ENCODE measurements around the gene TAF1C.
"Not testable (repeated sequence)": the region's sequence is repeated elsewhere in the genome, so short reads cannot be mapped to it uniquely, and the experiment has no call there.

The TAF1C gene

DNA sequence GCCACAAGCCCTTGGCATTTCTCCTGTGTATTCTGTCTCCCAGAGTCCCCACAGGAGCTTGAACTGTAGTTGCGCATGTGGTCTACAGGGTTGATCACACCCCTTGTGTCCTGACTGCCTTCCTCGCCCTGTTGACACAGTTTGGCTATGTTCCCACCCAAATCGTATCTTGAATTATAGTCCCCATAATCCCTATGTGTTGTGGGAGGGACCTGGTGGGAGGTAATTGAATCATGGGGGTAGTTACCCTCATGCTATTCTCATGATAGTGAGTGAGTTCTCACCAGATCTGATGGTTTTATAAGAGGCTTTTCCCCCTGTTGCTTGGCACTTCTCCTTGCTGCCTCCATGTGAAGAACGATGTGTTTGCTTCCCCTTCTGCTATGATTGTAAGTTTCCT lies 25.3 kb upstream of the TAF1C start:
- DNase-seq (ENCODE audit: low spot score): no peak

DNA sequence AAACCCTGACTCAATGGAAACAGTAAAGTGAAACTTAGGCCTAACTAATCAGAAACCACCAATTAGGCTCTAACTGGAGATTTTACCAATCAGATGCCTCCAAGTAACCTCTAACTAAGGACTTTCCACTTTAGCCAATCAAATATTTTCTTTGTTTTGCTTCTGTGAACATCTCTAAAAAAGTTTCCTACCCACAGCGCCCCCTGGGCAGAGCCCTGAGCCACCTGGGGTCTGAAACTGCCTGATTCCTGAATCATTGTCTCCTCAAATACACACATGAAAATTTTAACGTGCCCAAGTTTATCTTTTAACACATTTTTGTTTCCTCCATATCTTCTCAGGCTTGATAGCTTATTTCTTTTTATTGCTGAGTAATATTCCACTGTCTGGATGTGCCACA lies 23.1 kb upstream of the TAF1C start:
- no peak for DNase-seq (ENCODE audit: low spot score)

DNA sequence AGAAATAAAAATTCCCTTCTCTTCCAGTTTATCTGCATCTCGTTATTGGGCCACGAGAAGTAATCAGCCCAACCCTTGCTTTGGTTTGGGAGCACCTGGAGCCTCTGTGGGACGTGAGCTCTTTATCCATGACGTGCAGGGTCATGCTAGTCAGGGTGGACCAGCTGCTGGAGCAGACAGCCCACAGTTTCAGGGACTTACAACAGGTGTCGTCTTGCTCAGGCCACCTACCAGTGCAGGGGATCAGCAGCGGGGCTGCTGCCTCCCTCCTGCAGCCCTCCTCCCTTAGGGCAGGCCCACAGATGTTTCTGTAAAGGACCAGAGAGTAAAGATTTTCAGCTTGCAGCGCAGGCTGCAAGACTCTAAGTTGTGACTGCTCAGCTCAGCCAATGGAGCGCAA lies 21.0 kb upstream of the TAF1C start:
- no peak for DNase-seq (ENCODE audit: low spot score)

DNA sequence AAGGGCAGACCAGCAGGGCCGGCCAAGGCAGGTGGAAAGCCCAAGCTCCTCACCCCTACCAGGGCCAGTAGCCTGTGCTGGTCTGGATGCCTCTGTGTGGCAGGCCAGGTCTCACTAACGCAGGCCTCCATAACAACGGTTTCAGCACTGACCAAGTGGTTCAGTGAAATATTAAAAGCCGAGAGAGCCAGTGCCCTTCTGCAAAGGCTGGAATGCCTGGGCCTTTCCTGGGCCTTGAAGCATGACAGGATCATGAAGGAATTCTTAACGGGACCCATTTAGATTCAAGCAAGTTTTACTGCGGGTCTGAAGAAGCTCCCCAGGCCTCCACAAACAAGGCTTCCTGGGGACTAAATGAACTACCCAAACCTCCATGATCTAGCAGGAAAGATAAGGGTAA lies 20.4 kb upstream of the TAF1C start:
- DNase-seq (ENCODE audit: low spot score): no peak

DNA sequence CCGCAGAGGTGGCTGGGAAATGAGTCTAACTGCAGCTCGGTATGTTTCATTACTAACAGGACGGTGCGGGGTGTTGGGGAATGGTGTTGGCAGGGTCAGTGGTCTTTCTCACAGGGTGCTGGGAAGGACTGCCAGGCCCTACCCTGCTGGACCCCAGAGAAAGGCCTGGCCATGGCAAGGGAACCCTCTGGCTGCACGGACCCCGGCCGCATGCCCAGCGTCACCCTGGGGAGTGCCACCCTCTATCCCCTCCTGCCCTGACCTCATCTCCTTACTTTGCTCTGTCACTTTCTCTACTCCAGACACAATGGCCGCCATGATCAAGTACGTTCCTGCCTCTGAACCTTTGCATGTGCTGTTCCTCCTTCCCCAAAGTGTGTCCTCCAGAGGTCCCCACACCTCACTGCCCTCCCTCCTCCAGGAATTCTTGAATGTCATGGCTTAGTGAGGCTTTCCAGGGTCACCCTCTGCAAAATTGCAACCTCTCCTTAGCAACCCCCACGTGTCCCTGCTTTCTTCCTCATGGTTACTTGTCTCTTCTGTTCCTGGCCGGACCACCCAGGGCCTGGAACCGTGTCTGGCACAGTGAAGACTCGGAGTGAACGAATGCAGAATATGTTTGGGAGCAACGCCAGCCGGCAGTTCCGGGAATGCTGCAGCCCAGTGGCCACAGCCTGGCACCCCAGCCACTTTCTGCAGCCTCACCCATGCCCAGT lies 19.3 kb upstream of the TAF1C start:
- DNase-seq (ENCODE audit: low spot score): no peak

DNA sequence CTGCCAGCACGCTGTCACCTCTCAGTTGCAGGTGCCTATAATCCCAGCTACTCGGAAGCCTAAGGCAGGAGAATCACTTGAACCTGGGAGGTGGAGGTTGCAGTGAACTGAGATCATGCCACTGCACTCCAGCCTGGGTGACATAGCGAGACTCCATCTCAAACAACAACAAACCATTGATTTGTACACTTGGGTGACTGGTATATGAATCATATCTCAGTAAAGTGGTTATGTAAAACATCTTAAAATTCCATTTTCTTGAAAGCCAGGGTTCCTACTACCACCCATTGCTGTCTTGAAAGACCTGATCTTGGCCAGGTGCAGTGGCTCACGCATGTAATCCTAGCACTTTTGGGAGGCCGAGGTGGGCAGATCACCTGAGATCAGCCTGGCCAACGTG lies 18.3 kb upstream of the TAF1C start:
- DNase-seq (ENCODE audit: low spot score): not testable (repeated sequence)

DNA sequence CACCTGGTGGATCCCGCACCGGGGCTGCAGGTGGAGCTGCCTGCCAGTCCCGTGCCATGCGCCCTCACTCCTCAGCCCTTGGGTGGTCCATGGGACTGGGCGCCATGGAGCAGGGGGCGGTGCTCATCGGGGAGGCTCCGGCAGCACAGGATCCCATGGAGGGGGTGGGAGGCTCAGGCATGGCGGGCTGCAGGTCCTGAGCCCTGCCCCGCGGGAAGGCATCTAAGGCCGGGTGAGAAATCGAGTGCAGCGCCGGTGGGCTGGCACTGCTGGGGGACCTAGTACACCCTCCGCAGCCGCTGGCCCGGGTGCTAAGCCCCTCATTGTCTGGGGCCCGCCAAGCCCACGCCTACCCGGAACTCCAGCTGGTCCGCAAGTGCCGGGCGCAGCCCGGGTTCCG lies 17.7 kb upstream of the TAF1C start:
- not testable (repeated sequence) for DNase-seq (ENCODE audit: low spot score)

DNA sequence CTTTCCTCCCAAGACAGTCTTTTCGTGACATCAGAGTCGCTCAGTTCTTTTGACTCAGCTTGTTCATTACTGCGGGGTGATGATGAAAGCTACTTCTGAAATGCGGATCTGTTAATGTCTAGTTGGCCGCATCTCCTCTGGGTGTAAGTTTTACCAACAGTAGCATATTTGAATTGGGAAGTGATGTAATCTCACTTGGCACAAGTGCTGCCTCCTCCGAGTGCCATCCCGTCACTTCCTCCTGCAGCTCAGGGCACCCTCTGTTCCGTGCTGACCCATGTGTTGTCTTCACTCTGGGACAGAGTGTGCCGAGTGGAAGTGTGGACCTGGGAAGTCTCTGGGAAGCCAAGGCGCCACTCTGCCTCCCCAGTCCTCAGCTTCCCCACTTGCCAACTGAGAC lies 13.0 kb upstream of the TAF1C start:
- DNase-seq (ENCODE audit: low spot score): no peak

DNA sequence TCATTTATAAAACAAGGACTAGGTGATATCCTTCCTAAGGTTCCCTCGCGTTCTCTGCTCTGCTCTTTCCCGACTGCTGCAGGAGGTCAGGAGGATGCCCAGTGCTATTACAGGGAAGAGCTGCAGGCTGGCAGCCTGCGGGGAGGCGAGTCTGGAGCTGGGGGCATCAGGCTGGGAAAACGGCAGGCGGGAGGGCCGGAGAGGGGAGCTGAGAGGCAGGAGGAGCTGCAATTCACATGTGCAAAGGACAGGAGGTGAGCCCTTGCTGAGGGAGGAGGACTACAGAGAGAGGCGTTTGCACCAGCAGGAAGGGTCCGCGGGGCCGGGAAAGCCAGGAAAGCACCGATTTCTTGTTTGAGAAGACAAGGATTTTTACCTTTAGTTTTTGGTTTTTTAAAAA lies 12.2 kb upstream of the TAF1C start:
- no peak for DNase-seq (ENCODE audit: low spot score)

DNA sequence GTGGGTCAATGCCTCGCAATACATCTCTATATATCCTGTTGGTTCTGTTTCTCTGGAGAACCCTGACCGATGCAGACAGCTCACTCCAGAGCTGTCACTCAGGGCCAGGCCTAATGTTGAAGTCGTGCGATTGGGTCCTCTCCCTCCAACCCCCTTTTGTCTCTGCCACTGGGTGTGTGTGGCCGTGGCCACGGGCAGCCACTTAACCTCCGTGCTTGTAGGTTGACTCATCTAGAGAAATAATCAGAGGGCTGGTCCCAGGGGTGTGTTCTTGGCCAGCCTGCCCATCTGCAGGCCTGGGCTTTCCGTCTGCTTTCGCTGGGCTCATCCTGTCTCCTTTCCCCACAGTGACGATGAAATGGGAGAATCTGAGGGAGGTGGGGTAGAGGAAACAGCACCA lies 11.5 kb upstream of the TAF1C start:
- no peak for DNase-seq (ENCODE audit: low spot score)

DNA sequence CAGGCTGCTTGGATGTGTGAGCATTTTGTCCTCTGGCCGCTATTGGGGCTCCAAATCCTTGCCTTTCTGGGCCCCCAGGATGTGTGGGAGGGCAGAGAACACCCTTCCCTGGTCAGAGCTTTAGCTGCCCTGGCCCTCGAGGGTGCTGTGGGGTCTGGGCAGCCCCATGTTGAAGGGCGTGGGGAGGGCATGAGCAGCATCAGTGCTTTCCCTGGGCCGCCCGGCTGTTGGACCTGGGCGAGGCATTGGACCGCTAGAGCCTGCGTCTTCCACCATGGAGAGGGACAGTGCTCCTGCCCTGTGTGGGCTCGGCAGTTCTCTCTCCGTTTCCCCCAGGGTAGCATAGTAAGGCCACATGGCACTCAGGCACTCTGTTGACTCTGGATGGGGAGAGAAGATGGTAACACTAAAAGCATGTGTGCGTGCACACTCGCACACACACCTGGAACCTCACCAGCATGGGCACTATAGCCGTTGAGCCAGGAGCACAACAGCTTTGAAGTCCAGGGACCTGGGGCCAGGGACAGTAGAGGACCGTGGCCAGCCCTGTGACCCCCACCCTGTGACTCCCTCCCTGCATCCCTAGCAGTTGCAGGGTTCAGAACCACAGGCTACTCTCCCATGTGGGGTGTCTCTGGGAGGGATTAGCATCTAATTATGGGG lies 10.7 kb upstream of the TAF1C start:
- DNase-seq (ENCODE audit: low spot score): no peak

DNA sequence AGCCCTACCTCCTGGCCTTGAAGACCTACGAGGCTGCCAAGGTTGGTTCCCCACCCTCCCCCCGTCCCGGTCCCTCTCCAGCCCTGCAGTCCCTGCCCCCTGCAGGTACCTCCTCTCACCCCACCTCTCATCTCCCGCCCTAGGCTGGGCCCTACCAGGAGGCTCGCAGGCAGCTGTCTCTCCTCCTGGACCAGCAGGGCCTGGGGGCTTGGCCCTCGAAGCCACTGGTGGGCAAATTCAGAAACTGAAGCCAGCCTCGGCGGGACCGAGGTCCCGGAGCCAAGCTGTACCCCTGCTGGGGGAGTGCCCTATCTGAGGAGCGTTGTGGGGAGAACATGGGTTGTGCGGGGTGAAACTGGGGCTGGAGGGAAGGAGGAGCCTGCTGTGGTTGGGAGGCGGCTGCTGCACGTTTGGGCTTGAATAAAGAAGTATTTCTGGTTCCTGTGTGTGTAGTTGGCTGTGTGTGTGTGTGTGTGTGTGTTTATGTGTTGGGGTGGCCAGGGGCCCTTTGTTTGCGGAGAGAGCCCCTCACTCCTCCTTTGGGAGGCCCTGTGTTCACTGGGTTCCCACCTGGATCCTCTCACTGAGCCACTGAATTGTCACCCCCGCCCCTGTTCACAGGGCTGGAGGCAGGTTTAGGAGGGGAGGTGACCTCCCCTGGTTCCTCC lies 10.0 kb upstream of the TAF1C start:
- no peak for DNase-seq (ENCODE audit: low spot score)

DNA sequence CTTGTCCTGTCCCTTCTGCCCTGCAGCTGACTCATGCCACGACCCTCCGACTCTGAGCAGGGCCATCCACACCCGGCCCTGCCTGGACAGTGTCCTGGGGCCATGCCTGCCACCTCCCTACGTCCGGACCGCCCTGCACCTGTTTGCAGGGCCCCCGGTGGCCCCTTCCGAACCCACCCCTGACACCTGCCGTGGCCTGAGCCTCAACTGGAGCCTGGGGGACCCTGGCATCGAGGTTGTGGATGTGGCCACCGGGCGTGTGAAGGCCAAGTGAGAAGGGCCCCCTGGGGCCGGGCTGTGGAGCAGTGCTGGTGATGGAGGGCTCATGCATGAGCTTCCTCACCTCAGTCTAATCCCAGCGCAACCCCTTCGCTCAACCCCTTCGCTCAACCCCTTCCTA lies 9.2 kb upstream of the TAF1C start:
- no peak for DNase-seq (ENCODE audit: low spot score)

DNA sequence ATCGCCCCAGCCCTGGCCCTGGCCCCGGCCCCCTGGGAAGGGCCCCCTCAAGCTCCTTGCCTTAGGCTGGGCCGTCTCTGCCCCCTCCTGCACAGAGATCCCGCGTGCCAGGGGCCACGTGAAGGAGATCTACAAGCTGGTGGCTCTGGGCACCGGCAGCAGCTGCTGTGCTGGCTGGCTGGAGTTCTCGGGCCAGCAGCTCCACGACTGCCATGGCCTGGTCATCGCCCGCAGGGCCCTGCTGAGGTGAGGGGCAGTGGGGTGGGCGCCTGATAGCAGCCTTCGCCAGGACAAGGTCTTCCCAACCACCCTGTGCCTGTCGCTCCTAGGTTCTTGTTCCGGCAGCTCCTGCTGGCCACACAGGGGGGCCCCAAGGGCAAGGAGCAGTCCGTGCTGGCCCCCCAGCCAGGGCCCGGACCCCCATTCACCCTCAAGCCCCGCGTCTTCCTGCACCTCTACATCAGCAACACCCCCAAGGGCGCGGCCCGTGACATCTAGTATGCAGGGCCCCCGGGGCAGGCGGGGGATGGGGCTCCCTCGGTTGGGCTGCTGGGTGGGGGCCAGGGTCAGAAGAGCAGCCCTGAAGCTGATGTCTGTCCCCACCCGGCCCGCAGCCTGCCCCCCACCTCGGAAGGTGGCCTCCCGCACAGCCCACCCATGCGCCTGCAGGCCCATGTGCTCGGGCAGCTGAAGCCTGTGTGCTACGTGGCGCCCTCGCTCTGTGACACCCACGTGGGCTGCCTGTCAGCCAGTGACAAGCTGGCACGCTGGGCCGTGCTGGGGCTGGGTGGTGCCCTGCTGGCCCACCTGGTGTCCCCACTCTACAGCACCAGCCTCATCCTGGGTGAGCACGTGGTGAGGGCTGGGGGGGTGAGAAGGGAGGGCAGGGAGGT lies 8.6 kb upstream of the TAF1C start:
- no peak for DNase-seq (ENCODE audit: low spot score)

DNA sequence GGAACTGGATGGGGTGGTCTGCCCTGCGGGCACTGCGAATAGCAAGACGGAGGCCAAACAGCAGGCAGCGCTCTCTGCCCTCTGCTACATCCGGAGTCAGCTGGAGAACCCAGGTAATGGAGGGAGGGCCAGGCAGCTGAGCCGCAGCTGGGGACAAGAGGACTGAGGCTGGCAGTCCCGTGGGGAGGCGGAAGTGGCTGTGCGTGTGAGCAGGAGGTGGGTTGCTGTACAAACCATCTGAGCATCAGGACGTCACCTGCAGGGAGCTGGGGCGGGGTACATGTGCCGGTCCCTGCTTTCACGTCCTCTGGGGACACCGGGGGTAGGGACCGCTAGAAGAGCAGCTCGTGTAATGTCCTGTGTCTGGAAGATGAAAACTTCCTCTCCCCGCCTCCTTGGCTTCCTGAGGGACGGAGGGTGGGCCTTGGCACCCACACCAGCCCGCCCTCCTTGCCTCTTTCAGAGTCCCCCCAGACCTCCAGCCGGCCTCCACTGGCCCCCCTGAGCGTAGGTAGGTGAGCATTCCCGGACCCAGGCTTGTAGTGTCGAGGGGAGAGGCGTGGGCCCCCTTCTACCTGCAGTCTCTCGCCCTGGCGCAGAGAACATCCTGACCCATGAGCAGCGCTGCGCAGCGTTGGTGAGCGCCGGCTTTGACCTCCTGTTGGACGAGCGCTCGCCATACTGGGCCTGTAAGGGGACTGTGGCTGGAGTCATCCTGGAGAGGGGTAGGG lies 7.8 kb upstream of the TAF1C start:
- no peak for DNase-seq (ENCODE audit: low spot score)

DNA sequence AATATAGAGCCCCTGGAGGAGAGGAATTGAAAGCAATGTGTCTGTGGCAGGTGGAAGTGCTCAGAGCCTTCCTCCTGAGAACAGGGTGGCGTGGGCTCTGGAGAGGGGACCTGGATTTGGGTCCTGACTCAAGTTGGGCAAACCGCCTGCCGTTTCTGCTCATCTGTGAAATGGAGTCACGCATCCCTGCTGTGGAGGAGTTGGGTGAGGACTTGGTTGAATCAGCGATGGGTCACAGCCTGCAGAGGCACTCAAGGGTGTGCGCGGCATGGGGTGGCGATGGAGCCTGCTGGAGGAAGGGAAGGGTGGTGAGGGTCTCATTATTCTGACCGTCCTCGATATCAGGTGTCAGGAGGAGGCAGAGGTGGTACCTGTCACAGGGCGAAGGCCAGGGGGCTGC lies 7.2 kb upstream of the TAF1C start:
- DNase-seq (ENCODE audit: low spot score): no peak

DNA sequence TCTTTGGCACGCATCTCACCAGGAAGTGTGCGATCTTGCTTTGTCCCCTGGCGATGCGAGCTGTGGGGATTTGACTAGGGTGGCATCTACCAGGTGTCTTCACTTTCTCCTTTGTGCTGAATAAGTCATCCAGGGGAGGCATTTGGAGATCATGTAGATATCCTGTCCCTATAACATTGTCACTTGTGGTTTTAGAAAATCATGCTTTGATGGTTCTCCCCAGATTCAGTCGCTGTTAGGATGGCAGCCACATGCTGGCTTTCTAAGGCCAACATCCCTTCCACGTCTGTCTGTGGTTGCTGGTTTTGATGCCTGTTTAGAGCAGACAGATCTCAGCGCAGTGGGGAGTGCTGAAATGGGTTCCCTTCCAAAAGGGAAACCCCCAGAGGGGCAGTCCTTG lies 6.6 kb upstream of the TAF1C start:
- no peak for DNase-seq (ENCODE audit: low spot score)

DNA sequence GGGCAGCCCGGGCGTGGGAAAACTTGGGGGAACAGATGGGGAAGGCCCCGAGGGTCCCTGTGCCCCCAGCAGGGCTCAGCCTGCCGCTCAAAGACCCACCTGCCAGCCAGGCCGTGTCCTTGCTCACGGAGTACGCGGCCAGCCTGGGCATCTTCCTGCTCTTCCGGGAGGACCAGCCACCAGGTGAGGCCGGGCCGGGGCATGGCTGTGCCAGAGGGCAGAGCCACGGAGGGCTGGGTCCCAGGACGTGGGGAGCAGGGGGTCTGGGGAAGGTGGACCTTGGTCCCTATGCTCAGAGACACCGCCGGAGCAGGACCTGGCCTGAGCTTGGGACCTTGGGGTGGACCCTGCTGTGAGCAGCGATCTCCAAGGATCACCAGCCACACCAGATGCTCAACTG lies 4.6 kb upstream of the TAF1C start:
- no peak for DNase-seq (ENCODE audit: low spot score)

DNA sequence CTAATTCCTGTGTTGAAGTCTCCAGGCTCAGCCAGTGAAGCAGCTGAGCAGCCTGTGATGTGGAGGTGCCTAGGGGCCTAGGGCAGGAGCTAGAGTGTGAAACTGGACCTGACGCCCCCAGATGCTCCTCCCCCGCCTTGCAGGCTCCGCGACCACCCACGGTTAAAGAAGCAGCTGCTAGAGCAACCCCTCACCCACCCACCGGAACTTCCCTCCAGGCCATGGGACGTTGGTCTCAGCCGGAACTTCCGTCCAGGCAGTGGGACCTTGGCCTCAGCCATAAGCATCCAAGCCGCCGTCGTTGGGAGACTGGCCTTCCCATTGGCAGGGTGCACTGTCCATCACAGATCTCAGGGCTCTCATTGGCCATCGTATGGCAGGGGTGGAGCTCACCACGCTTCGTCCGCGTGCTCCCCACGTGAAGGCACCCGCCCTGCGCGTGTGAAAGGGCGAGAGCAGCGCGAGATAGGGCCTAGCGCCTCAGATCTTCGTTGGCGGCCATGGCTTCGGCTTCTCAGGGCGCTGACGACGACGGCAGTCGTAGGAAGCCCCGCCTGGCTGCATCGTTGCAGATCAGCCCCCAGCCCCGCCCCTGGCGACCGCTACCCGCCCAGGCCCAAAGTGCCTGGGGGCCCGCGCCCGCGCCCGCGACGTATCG lies 4.0 kb upstream of the TAF1C start, which contains the start of gene ADAD2:
ADAD2 (plus strand) TSS at position 427 of the 658 bp plus-strand sequence; CDS start at position 501, 74 bp downstream.
- DNase-seq (ENCODE audit: low spot score): no peak

DNA sequence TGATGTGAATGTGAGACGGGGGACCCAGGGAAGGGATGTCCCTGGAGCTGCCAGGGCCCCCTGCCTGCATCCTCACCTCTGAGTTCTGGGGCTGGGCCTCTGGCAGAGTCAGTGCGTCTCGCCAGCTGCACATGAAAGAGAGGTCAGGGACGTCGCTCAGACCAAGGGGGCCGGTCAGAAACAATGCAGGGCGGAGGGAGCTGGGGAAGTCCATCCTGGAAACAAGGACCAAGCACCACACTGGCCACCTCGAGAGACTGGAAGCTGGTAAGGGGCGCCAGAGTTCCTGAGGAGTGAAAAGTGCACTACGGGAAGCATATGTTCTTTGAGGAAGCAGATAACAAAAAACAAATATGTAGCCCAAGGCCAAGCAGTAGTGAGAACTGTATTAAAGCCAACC lies 2.1 kb downstream of the TAF1C start:
- no peak for DNase-seq (ENCODE audit: low spot score)
